ENCODE data around the gene GDNF.
A peak's percentile ranks its signal among the peaks of the same experiment; 100 is the strongest.

The GDNF gene

GRCh38 chr5:37836592-37837413 is 3.0 kb downstream of the GDNF start:
- H3K4me3 ChIP-seq (ENCODE audit: low read depth in 1 of 2, low read length in 1 of 2), result peak overlapping the region; percentile 41 to 57
- no peaks in the 10 kb centered on the region for H3K9me3 ChIP-seq
- peaks cover 100% of the 10 kb centered on the region for H3K27me3 ChIP-seq
- no peak overlapping the region for H3K27ac ChIP-seq
- TF ChIP-seq CTCF (IDR thresholded peaks at IDR 0.05), result no peak
- H3K4me1 ChIP-seq (ENCODE audit: control insufficient read depth in 1 of 2, insufficient read depth in 1 of 2, low read depth in 1 of 2, low read length in 1 of 2), result peaks cover 20 to 27% of the 10 kb centered on the region in 2 experiments
- no peaks in the 10 kb centered on the region for H3K36me3 ChIP-seq

- Histone ChIP-seq H3K27me3 (peaks cover 100% of the 10 kb centered on the region), H3K9me3 (no peaks in the 10 kb centered on the region), H3K4me1 (ENCODE audit: control insufficient read depth in 1 of 2, insufficient read depth in 1 of 2, low read depth in 1 of 2, low read length in 1 of 2) (peaks cover 20 to 27% of the 10 kb centered on the region in 2 experiments), H3K36me3 (no peaks in the 10 kb centered on the region), H3K4me3 (ENCODE audit: low read depth in 1 of 2, low read length in 1 of 2) (peak overlapping the region; percentile 41 to 57), H3K27ac (no peak overlapping the region)
- no peak for TF ChIP-seq CTCF (IDR thresholded peaks at IDR 0.05)
Observed at GRCh38 chr5:37836235-37836591, 3.6 kb downstream of the GDNF start.

- H3K36me3 ChIP-seq, result no peaks in the 10 kb centered on the region
- H3K9me3 ChIP-seq, result no peaks in the 10 kb centered on the region
- H3K27ac ChIP-seq, result no peak overlapping the region
- H3K27me3 ChIP-seq, result peaks cover 100% of the 10 kb centered on the region
- peaks cover 20 to 27% of the 10 kb centered on the region in 2 experiments for H3K4me1 ChIP-seq (ENCODE audit: control insufficient read depth in 1 of 2, insufficient read depth in 1 of 2, low read depth in 1 of 2, low read length in 1 of 2)
- no peak overlapping the region for H3K4me3 ChIP-seq (ENCODE audit: low read depth in 1 of 2, low read length in 1 of 2)
- no peak for TF ChIP-seq CTCF (IDR thresholded peaks at IDR 0.05)
Observed at GRCh38 chr5:37835380-37835973, 4.4 kb downstream of the GDNF start.

- Histone ChIP-seq H3K4me1 (ENCODE audit: control insufficient read depth in 1 of 2, insufficient read depth in 1 of 2, low read depth in 1 of 2, low read length in 1 of 2) (peaks cover 20 to 27% of the 10 kb centered on the region in 2 experiments), H3K27me3 (peaks cover 100% of the 10 kb centered on the region), H3K36me3 (no peaks in the 10 kb centered on the region), H3K27ac (no peak overlapping the region), H3K9me3 (no peaks in the 10 kb centered on the region), H3K4me3 (ENCODE audit: low read depth in 1 of 2, low read length in 1 of 2) (no peak overlapping the region)
- TF ChIP-seq CTCF (IDR thresholded peaks at IDR 0.05), result no peak
Observed at GRCh38 chr5:37834542-37835379, 5.1 kb downstream of the GDNF start.

- peaks cover 100% of the 10 kb centered on the region for H3K27me3 ChIP-seq
- no peak overlapping the region for H3K4me3 ChIP-seq (ENCODE audit: low read depth in 1 of 2, low read length in 1 of 2)
- H3K36me3 ChIP-seq, result no peaks in the 10 kb centered on the region
- H3K4me1 ChIP-seq (ENCODE audit: control insufficient read depth in 1 of 2, insufficient read depth in 1 of 2, low read depth in 1 of 2, low read length in 1 of 2), result peaks cover 20 to 27% of the 10 kb centered on the region in 2 experiments
- H3K27ac ChIP-seq, result no peak overlapping the region
- TF ChIP-seq CTCF (IDR thresholded peaks at IDR 0.05), result no peak
- H3K9me3 ChIP-seq, result no peaks in the 10 kb centered on the region
Observed at GRCh38 chr5:37833990-37834389, 5.9 kb downstream of the GDNF start.

Measured in neutrophil (primary cell).